GM20000 (cell line): Measurements from ENCODE around the gene SLC9C1.

Experiments used
- DNase-seq: peaks from one replicate; pipeline ENCODE4 v3.0.0; 2012; ENCODE audit warnings: low spot score
- CTCF ChIP-seq: IDR thresholded peaks from 2 replicates; pipeline ENCODE4 v1.5.1; 2012; ENCODE audit warnings: mild to moderate bottlenecking, control low read depth; ENCODE audit errors: extremely low read depth, missing control alignments

The SLC9C1 gene

GRCh38 chr3:112233083-112233482, 60.9 kb downstream of the SLC9C1 start:
- TF ChIP-seq CTCF: no peak
- DNase-seq: no peak

- no peak for TF ChIP-seq CTCF
- DNase-seq: no peak
Observed at GRCh38 chr3:112231727-112232126, 62.3 kb downstream of the SLC9C1 start.

- TF ChIP-seq CTCF: no peak
- DNase-seq: no peak
Observed at GRCh38 chr3:112230033-112230432, 64.0 kb downstream of the SLC9C1 start.

GRCh38 chr3:112228786-112229185, 65.2 kb downstream of the SLC9C1 start:
- TF ChIP-seq CTCF: no peak

GRCh38 chr3:112200317-112200666, 93.7 kb downstream of the SLC9C1 start:
- DNase-seq: no peak
- TF ChIP-seq CTCF: no peak

More at GRCh38 chr3:112228786-112229185, 65.2 kb downstream of the SLC9C1 start:
- no peak for DNase-seq

GRCh38 chr3:112199622-112200316, 94.2 kb downstream of the SLC9C1 start:
- DNase-seq: no peak
- no peak for TF ChIP-seq CTCF

GRCh38 chr3:112197131-112197530, 96.9 kb downstream of the SLC9C1 start:
- no peak for DNase-seq
- TF ChIP-seq CTCF: no peak
